Subcutaneous abdominal adipose tissue (tissue), 5 donors: Measurements from ENCODE around the gene RIC8B.
"Not testable (repeated sequence)": the region's sequence is repeated elsewhere in the genome, so short reads cannot be mapped to it uniquely, and the experiment has no call there.

ENCODE experiments used
- H3K27ac ChIP-seq: one replicate; pipeline ENCODE4 v1.7.0; 2013; ENCODE audit warnings: low read depth, mild to moderate bottlenecking, inconsistent platforms, low read length, moderate library complexity
- H3K27me3 ChIP-seq, 5 donors: one replicate each; pipeline ENCODE4 v1.7.0; 2013; ENCODE audit warnings: low read length in 5 of 5, inconsistent platforms in 1 of 5; ENCODE audit not compliant: control insufficient read depth in 5 of 5, insufficient read depth in 4 of 5
- H3K36me3 ChIP-seq, 5 donors: one replicate each; pipeline ENCODE4 v1.7.0; 2013; ENCODE audit warnings: low read length in 5 of 5; ENCODE audit not compliant: control insufficient read depth in 5 of 5, insufficient read depth in 5 of 5
- H3K4me1 ChIP-seq, 5 donors: one replicate each; pipeline ENCODE4 v1.7.0; 2013; ENCODE audit warnings: low read length in 5 of 5, mild to moderate bottlenecking in 3 of 5, moderate library complexity in 1 of 5; ENCODE audit not compliant: control insufficient read depth in 5 of 5, insufficient read depth in 5 of 5
- H3K4me3 ChIP-seq, 5 donors: one replicate each; pipeline ENCODE4 v1.7.0; 2013; ENCODE audit warnings: low read length in 5 of 5, low read depth in 1 of 5
- H3K9ac ChIP-seq, 5 donors: one replicate each; pipeline ENCODE4 v1.7.0; 2013; ENCODE audit warnings: low read length in 5 of 5, mild to moderate bottlenecking in 4 of 5, moderate library complexity in 3 of 5
- H3K9me3 ChIP-seq, 5 donors: one replicate each; pipeline ENCODE4 v1.7.0; 2013; ENCODE audit warnings: low read length in 5 of 5; ENCODE audit not compliant: control insufficient read depth in 5 of 5
- donor health status: healthy.
- donor health status: healthy.
- donor health status: healthy.
- donor health status: healthy.
- donor health status: healthy.

RIC8B gene

DNA sequence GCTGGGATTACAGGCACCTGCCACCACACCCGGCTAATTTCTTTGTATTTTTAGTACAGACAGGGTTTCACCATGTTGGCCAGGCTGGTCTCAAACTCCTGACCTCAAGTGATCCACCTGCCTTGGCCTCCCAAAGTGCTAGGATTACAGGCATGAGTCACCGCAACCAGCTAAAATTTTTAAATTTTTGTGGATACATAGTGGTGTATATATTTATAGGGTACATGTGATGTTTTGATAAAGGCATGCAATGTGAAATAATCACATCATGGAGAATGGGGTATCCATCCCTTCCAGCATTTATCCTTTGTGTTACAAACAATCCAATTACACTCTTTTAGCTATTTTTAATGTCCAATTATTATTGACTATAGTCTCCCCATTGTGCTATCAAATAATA is 147.5 kb downstream of the RIC8B start:
- H3K9ac ChIP-seq, H3K27me3 ChIP-seq, H3K27ac ChIP-seq, H3K9me3 ChIP-seq, H3K36me3 ChIP-seq, H3K4me1 ChIP-seq, H3K4me3 ChIP-seq: not testable (repeated sequence)

DNA sequence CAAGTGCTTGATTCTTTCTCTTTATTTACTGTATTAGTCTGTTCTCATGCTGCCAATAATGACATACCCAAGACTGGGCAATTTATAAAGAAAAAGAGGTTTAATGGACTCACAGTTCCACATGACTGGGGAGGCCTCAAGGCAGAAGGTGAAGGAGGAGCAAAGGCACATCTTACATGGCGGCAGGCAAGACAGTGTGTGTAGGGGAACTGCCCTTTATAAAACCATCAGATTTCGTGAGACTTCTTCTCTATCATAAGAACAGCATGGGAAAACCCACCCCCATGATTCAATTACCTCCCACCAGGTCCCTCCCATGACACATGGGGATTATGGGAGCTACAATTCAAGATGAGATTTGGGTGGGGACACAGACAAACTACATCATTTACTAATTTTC is 149.1 kb downstream of the RIC8B start:
- not testable (repeated sequence) for H3K4me1 ChIP-seq, H3K9me3 ChIP-seq, H3K4me3 ChIP-seq, H3K27ac ChIP-seq, H3K27me3 ChIP-seq, H3K9ac ChIP-seq, H3K36me3 ChIP-seq

DNA sequence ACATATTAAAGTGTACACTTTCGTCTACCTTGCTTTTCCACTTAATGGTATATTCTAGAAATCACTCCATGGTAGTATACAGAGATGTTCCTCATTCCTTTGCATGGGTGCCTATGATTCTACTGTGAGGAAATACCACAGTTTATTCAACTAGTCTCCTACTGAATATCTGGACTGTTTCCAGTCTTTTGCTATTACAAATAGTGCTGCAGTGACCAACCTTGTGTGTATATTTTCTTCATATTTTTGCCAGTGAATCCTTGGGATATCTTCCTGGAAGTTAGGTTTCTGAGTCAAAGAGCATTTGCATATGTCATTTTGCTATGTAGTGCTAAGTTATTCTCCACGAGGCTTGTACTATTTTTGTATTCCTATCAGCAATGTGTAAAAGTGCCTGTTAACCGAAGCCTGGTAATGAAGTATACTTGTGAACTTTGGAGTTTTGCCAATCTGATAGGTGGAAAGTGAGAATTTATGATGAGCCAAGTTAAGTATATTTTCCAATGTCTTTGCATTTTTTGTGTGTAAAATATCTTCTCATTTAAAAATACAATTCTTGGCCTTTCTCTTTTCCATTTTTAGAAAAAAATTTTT is 149.9 kb downstream of the RIC8B start:
- Histone ChIP-seq H3K9me3 (no peaks in the 10 kb centered on the region), H3K9ac (no peak overlapping the region), H3K4me1 (peaks cover 0 to 3% (median 0%) of the 10 kb centered on the region in 5 donors), H3K36me3 (no peaks in the 10 kb centered on the region), H3K27me3 (peaks cover 0 to 3% (median 0%) of the 10 kb centered on the region in 5 donors), H3K27ac (no peak overlapping the region), H3K4me3 (no peak overlapping the region)

DNA sequence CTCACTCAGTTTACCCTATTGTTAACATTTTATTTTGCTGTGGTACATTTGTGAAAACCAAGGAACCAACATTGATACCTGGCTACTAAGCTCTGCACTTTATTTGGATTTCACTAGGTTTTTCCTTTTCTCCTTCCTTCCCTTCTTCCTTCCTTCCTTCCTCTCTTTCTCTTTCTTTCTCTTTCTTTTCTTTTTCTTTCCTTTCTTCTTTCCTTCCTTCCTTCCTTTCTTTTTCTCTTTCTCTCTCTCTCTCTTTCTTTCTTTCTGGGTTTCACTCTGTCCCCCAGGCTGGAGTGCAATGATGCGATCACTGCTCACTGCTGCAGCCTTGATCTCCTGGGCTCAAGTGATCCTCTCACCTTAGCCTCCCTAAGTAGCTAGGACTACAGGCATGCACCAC is 152.2 kb downstream of the RIC8B start:
- Histone ChIP-seq H3K27me3 (peaks cover 0 to 3% (median 0%) of the 10 kb centered on the region in 5 donors), H3K36me3 (no peaks in the 10 kb centered on the region), H3K4me1 (no peaks in the 10 kb centered on the region), H3K9ac (no peak overlapping the region), H3K9me3 (no peaks in the 10 kb centered on the region), H3K27ac (no peak overlapping the region), H3K4me3 (no peak overlapping the region)

DNA sequence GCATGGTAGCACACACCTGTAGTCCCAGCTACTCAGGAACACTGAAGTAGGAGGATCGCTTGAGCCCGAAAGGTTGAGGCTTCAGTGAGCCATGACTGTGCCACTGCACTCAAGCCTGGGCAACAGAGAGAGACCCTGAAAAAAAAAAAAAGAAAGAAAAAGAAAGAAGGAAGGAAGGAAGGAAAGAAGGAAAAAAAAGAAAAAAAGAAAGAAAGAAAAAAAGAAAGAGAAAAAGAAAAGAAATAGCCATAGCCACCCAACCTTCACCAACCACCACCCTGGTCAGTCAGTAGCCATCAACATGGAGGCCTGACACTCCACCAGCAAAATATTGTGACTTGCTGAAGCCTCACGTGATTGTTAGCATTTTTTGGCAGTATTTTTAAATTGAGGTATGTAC is 159.8 kb downstream of the RIC8B start:
- Histone ChIP-seq H3K36me3 (no peaks in the 10 kb centered on the region), H3K27ac (no peak overlapping the region), H3K9ac (no peak overlapping the region), H3K4me1 (no peaks in the 10 kb centered on the region), H3K9me3 (peaks cover 0 to 4% (median 0%) of the 10 kb centered on the region in 5 donors), H3K27me3 (no peaks in the 10 kb centered on the region), H3K4me3 (no peak overlapping the region)
